Right lobe of liver (tissue), 6 donors: Measurements from ENCODE around the gene ARNT2. TPM values are rescaled to one million over a fixed set of nuclear protein-coding genes. Genes with fewer than 3 reads are reported as not detected.
A peak's percentile ranks its signal among the peaks of the same experiment; 100 is the strongest.

ENCODE experiments used
- ATAC-seq, 4 donors: fragments of 200-7000 bp; cut with Tn5 transposase; one replicate each; pipeline ENCODE4 v1.9.1; 2020; ENCODE audit warnings: mild to moderate bottlenecking in 4 of 4, moderate library complexity in 4 of 4
- DNase-seq, 3 donors: peaks; one replicate each; pipeline ENCODE4 v3.0.0-alpha.2; 2020
- H3K27ac ChIP-seq, 3 donors: fragments of 200-600 bp; one replicate each; pipeline ENCODE4 v1.8.0; 2022
- H3K27me3 ChIP-seq, 2 donors: fragments of 200-600 bp; one replicate each; pipeline ENCODE4 v1.8.0; 2022
- H3K36me3 ChIP-seq, 4 donors: fragments of 200-600 bp; sonication (generic) in 1 of 4; one replicate each; pipeline versions ENCODE4 v1.5.1 to v1.8.0; 2017 to 2022; ENCODE audit warnings: control low read depth in 1 of 4
- H3K4me1 ChIP-seq, 4 donors: fragments of 200-600 bp; sonication (generic) in 1 of 4; one replicate each; pipeline versions ENCODE4 v1.5.1 to v1.8.0; 2017 to 2022; ENCODE audit warnings: control low read depth in 1 of 4
- H3K4me3 ChIP-seq, 3 donors: fragments of 200-600 bp; one replicate each; pipeline ENCODE4 v1.8.0; 2022
- H3K9me3 ChIP-seq, 4 donors: fragments of 200-600 bp; sonication (generic) in 1 of 4; one replicate each; pipeline versions ENCODE4 v1.5.1 to v1.8.0; 2017 to 2022; ENCODE audit warnings: control low read depth in 1 of 4
- CTCF ChIP-seq, 4 donors: fragments of 200-600 bp in 3 of 4; fragments of 450-650 bp in 1 of 4; IDR thresholded peaks; one replicate each; pipeline versions ENCODE4 v1.5.1 to v1.8.0; 2016 to 2022; ENCODE audit warnings: antibody characterized with exemption in 4 of 4, mild to moderate bottlenecking in 2 of 4
- POLR2A ChIP-seq: fragments of 450-650 bp; IDR thresholded peaks from one replicate; pipeline ENCODE4 v1.6.1; 2017; ENCODE audit warnings: antibody characterized with exemption, mild to moderate bottlenecking
- WGBS: methylation state at CpG from one replicate; pipeline ENCODE4 v1.1.6; 2018; ENCODE audit warnings: low coverage, low lambda C conversion rate; ENCODE audit not compliant: insufficient coverage; ENCODE audit errors: missing lambda C conversion rate; 5-methylcytosine and 5-hydroxymethylcytosine counted together
- intact Hi-C, 2 donors: fragments of 100-400 bp; cut with DNase I; formaldehyde crosslinking; loops; one replicate each; pipeline versions ENCODE4 v1.11.2 to v1.14.1; 2022
- total RNA-seq, 6 experiments: library from RNA; depleted of rRNA in 2 of 6; stranded (reverse); fragments of >200 nt in 2 of 6; fragmentation: NEBNext Ultra II Directional in 3 of 6; extraction: Animal tissue kit (Norgen Biotek cat#: 25700) in 3 of 6; gene quantifications; one replicate each; pipeline versions ENCODE4 v1.1.0 to v1.2.4, GENCODE V29; 2016 to 2023
- donor health status: DM: no; HTN: yes; CAD: no.
- donor health status: DM: no; HTN: no; CAD: no.
- donor health status: DM: no; HTN: no; CAD: no.
- donor health status: DM: no; HTN: yes; CAD: no.
- donor health status: DM: no; HTN: yes; CAD: no.

ARNT2 gene
- total RNA-seq, 6 experiments from 2014 or later, result 0.12 to 1.3 (median 0.46) TPM

GRCh38 chr15:80411788-80412288, 7.7 kb downstream of the ARNT2 start:
- WGBS, result 44% methylated on average over 1 of the region's 1 CpG
- no peaks in the 10 kb centered on the region for H3K4me1 ChIP-seq

GRCh38 chr15:80414546-80415357, 10.6 kb downstream of the ARNT2 start:
- H3K9me3 ChIP-seq, result no peaks in the 10 kb centered on the region
- H3K27me3 ChIP-seq, result no peaks in the 10 kb centered on the region
- no peak overlapping the region for H3K27ac ChIP-seq
- H3K4me3 ChIP-seq, result no peak overlapping the region
- WGBS, result 72% methylated on average over 6 of the region's 7 CpGs
- DNase-seq, result no peak
- ATAC-seq, result no peak
- intact Hi-C loops, result no loop called here
- peaks cover 0 to 10% (median 0%) of the 10 kb centered on the region in 4 donors for H3K4me1 ChIP-seq
- TF ChIP-seq POLR2A, result no peak
- H3K36me3 ChIP-seq, result no peaks in the 10 kb centered on the region

More at GRCh38 chr15:80411788-80412288, 7.7 kb downstream of the ARNT2 start:
- H3K36me3 ChIP-seq, result no peaks in the 10 kb centered on the region
- H3K27me3 ChIP-seq, result no peaks in the 10 kb centered on the region
- DNase-seq, result no peak
- ATAC-seq, result peak; percentile 14 to 63 (median 39)
- no peak for TF ChIP-seq POLR2A
- TF ChIP-seq CTCF (IDR thresholded peaks at IDR 0.05), result no peak
- H3K27ac ChIP-seq, result no peak overlapping the region
- intact Hi-C loops, result no loop called here
- H3K9me3 ChIP-seq, result no peaks in the 10 kb centered on the region
- H3K4me3 ChIP-seq, result no peak overlapping the region

- no peak for TF ChIP-seq CTCF (IDR thresholded peaks at IDR 0.05)
- no peak for TF ChIP-seq POLR2A
- DNase-seq (no peak), ATAC-seq (no peak)
- H3K9me3 ChIP-seq, result no peaks in the 10 kb centered on the region
- H3K27ac ChIP-seq, result no peak overlapping the region
- no peaks in the 10 kb centered on the region for H3K36me3 ChIP-seq
- H3K27me3 ChIP-seq, result no peaks in the 10 kb centered on the region
- 82% methylated on average over 11 of the region's 11 CpGs for WGBS
- H3K4me3 ChIP-seq, result no peak overlapping the region
- intact Hi-C loops, result no loop called here
- H3K4me1 ChIP-seq, result peaks cover 0 to 10% (median 0%) of the 10 kb centered on the region in 4 donors
These were observed 11.1 kb downstream of the ARNT2 start for GRCh38 chr15:80415358-80415670.

GRCh38 chr15:80416702-80417101, 12.5 kb downstream of the ARNT2 start:
- Histone ChIP-seq H3K27ac (no peak overlapping the region), H3K9me3 (no peaks in the 10 kb centered on the region), H3K4me3 (no peak overlapping the region), H3K36me3 (no peaks in the 10 kb centered on the region), H3K27me3 (no peaks in the 10 kb centered on the region), H3K4me1 (peaks cover 0 to 10% (median 0%) of the 10 kb centered on the region in 4 donors)
- WGBS, result 64% methylated on average over 4 of the region's 4 CpGs
- DNase-seq (no peak), ATAC-seq (no peak)
- TF ChIP-seq POLR2A (no peak), CTCF (IDR thresholded peaks at IDR 0.05) (no peak)
- intact Hi-C loops, result no loop called here

GRCh38 chr15:80418892-80419537, 14.8 kb downstream of the ARNT2 start:
- no peak for DNase-seq
- Histone ChIP-seq H3K27ac (no peak overlapping the region), H3K4me1 (peaks cover 0 to 10% (median 0%) of the 10 kb centered on the region in 4 donors), H3K9me3 (no peaks in the 10 kb centered on the region), H3K36me3 (no peaks in the 10 kb centered on the region), H3K4me3 (no peak overlapping the region), H3K27me3 (no peaks in the 10 kb centered on the region)
- peak; percentile 27 to 59 (median 47) for TF ChIP-seq CTCF (IDR thresholded peaks at IDR 0.05)
- TF ChIP-seq POLR2A, result no peak
- WGBS, result 33% methylated on average over 8 of the region's 10 CpGs
- ATAC-seq, result peak; percentile 50 to 81 (median 66)
- intact Hi-C loops, result no loop called here
